OCI-LY1 (cell line): ENCODE data around the gene RFX2.

Experiments
- H2AFZ ChIP-seq: fragments of 200-600 bp; sonication (generic), shearing (Covaris generic); 2 replicates; pipeline ENCODE4 v1.6.0; 2014; ENCODE audit warnings: antibody characterized with exemption, mild to moderate bottlenecking, low read length
- H3F3A ChIP-seq: fragments of 200-600 bp; sonication (generic), shearing (Covaris generic); 2 replicates; pipeline ENCODE4 v1.6.0; 2014; ENCODE audit warnings: mild to moderate bottlenecking, antibody characterized with exemption, low read length, moderate library complexity; ENCODE audit not compliant: insufficient read depth
- H3K27ac ChIP-seq: fragments of 200-600 bp; sonication (generic); 2 replicates; pipeline ENCODE4 v1.5.1; 2014; ENCODE audit warnings: low read length, mixed run types, mild to moderate bottlenecking, low read depth; ENCODE audit not compliant: poor library complexity, severe bottlenecking
- H3K27me3 ChIP-seq: fragments of 200-600 bp; sonication (generic); 2 replicates; pipeline ENCODE4 v1.6.0; 2014; ENCODE audit warnings: antibody characterized with exemption, mild to moderate bottlenecking, low read length, moderate library complexity; ENCODE audit not compliant: insufficient read depth
- H3K36me3 ChIP-seq: fragments of 200-600 bp; sonication (generic); 2 replicates; pipeline ENCODE4 v1.6.1; 2014; ENCODE audit warnings: mild to moderate bottlenecking, antibody characterized with exemption, low read length, moderate library complexity, mixed read lengths; ENCODE audit not compliant: insufficient read depth
- H3K4me1 ChIP-seq: fragments of 200-600 bp; sonication (generic); 2 replicates; pipeline ENCODE4 v1.5.1; 2014; ENCODE audit warnings: mild to moderate bottlenecking, low read length, moderate library complexity; ENCODE audit not compliant: insufficient read depth, severe bottlenecking
- H3K4me2 ChIP-seq: fragments of 200-600 bp; sonication (generic), shearing (Covaris generic); 2 replicates; pipeline ENCODE4 v1.6.1; 2014; ENCODE audit warnings: low read length
- H3K4me3 ChIP-seq: fragments of 200-600 bp; sonication (generic); 2 replicates; pipeline ENCODE4 v1.5.1; 2014; ENCODE audit warnings: low read length, low read depth, mild to moderate bottlenecking, mixed read lengths; ENCODE audit not compliant: poor library complexity, severe bottlenecking
- H3K79me2 ChIP-seq: fragments of 200-600 bp; shearing (Covaris generic); 2 replicates; pipeline ENCODE4 v1.6.1; 2016; ENCODE audit warnings: mixed run types, low read length, mixed read lengths; ENCODE audit not compliant: insufficient read depth
- H3K9ac ChIP-seq: fragments of 200-600 bp; sonication (generic), shearing (Covaris generic); 2 replicates; pipeline ENCODE4 v1.6.1; 2014; ENCODE audit warnings: mild to moderate bottlenecking, low read length, mixed read lengths
- H3K9me2 ChIP-seq: fragments of 200-600 bp; sonication (generic), shearing (Covaris generic); 2 replicates; pipeline ENCODE4 v1.6.1; 2014; ENCODE audit warnings: low read depth, mild to moderate bottlenecking, low read length, mixed read lengths
- H3K9me3 ChIP-seq: fragments of 200-600 bp; shearing (Covaris generic); 2 replicates; pipeline ENCODE4 v1.6.1; 2014; ENCODE audit warnings: low read length, mixed read lengths
- H4K20me1 ChIP-seq: fragments of 200-600 bp; sonication (generic), shearing (Covaris generic); 2 replicates; pipeline ENCODE4 v1.6.0; 2016; ENCODE audit warnings: mild to moderate bottlenecking, low read length; ENCODE audit not compliant: insufficient read depth
- CTCF ChIP-seq: fragments of 200-600 bp; sonication (generic), shearing (Covaris generic); IDR thresholded peaks from 2 replicates; pipeline ENCODE4 v1.5.1; 2017; ENCODE audit warnings: mild to moderate bottlenecking, antibody characterized with exemption, low read length, moderate library complexity, mixed read lengths
- EZH2 ChIP-seq: fragments of 200-600 bp; sonication (generic), shearing (Covaris generic); IDR thresholded peaks from 2 replicates; pipeline ENCODE4 v1.8.0; 2017; ENCODE audit warnings: borderline replicate concordance, mixed run types, mild to moderate bottlenecking, antibody characterized with exemption, low read length, moderate library complexity, mixed read lengths

The RFX2 gene

GRCh38 chr19:5955636-5955935 is 154.7 kb downstream of the RFX2 start:
- H3F3A ChIP-seq = no peaks in the 10 kb centered on the region
- peaks cover 4% of the 10 kb centered on the region; the same call in 1 of the 2 replicates for H3K36me3 ChIP-seq
- H3K4me3 ChIP-seq = no peak overlapping the region
- H3K9me3 ChIP-seq = no peaks in the 10 kb centered on the region
- peak overlapping the region; percentile 18; the same call in 1 of the 2 replicates for H3K4me2 ChIP-seq
- H4K20me1 ChIP-seq = no peaks in the 10 kb centered on the region
- TF ChIP-seq EZH2 (no peak), CTCF (no peak)
- peaks cover 76% of the 10 kb centered on the region for H3K4me1 ChIP-seq
- peak overlapping the region; percentile 98 for H3K27ac ChIP-seq
- H3K9ac ChIP-seq = no peak overlapping the region; the same call in 1 of the 2 replicates
- H3K27me3 ChIP-seq = no peaks in the 10 kb centered on the region
- H2AFZ ChIP-seq = no peak overlapping the region
- H3K9me2 ChIP-seq = no peaks in the 10 kb centered on the region
- peaks cover 67% of the 10 kb centered on the region for H3K79me2 ChIP-seq

GRCh38 chr19:5954293-5954692 is 156.0 kb downstream of the RFX2 start:
- Histone ChIP-seq H3K27ac (peak overlapping the region; percentile 98), H3K4me2 (peak overlapping the region; percentile 44), H3K9me2 (no peaks in the 10 kb centered on the region), H3K36me3 (peaks cover 9% of the 10 kb centered on the region; the same call in 1 of the 2 replicates), H3K9ac (peak overlapping the region; percentile 5; the same call in 1 of the 2 replicates), H3K9me3 (no peaks in the 10 kb centered on the region), H4K20me1 (no peaks in the 10 kb centered on the region), H2AFZ (no peak overlapping the region), H3K27me3 (no peaks in the 10 kb centered on the region), H3K79me2 (peaks cover 55% of the 10 kb centered on the region), H3K4me1 (peaks cover 77% of the 10 kb centered on the region), H3F3A (no peaks in the 10 kb centered on the region), H3K4me3 (no peak overlapping the region)
- TF ChIP-seq EZH2 = no peak
- no peak for TF ChIP-seq CTCF

GRCh38 chr19:5953680-5954213 is 156.6 kb downstream of the RFX2 start:
- H3K27ac ChIP-seq = peak overlapping the region; percentile 98
- peaks cover 83% of the 10 kb centered on the region for H3K4me1 ChIP-seq
- peak overlapping the region; percentile 5; the same call in 1 of the 2 replicates for H3K9ac ChIP-seq
- no peaks in the 10 kb centered on the region for H3F3A ChIP-seq
- no peaks in the 10 kb centered on the region for H4K20me1 ChIP-seq
- no peaks in the 10 kb centered on the region for H3K27me3 ChIP-seq
- no peaks in the 10 kb centered on the region for H3K9me3 ChIP-seq
- H3K9me2 ChIP-seq = no peaks in the 10 kb centered on the region
- H3K4me2 ChIP-seq = peak overlapping the region; percentile 44
- H3K36me3 ChIP-seq = peaks cover 14% of the 10 kb centered on the region; the same call in 1 of the 2 replicates
- no peak for TF ChIP-seq CTCF
- no peak for TF ChIP-seq EZH2
- H2AFZ ChIP-seq = no peak overlapping the region
- no peak overlapping the region for H3K4me3 ChIP-seq
- peaks cover 53% of the 10 kb centered on the region for H3K79me2 ChIP-seq
